B cell (primary cell): Measurements from ENCODE around the gene KPNA1. TPM values are rescaled to one million over a fixed set of nuclear protein-coding genes. Genes with fewer than 3 reads are reported as not detected.

Experiments
- ATAC-seq: fragments of 200-7000 bp; cut with Tn5 transposase; one replicate; pipeline ENCODE4 v1.10.0; 2021; ENCODE audit warnings: low read depth, mild to moderate bottlenecking, moderate number of reproducible peaks, moderate library complexity
- CTCF ChIA-PET: fragments of 350-600 bp; sonication (Branson Sonifier 250); formaldehyde crosslinking; loops from one replicate; lab custom pipeline; 2021; ENCODE audit warnings: antibody characterized with exemption, inconsistent platforms; lab: Charles Lee
- POLR2A ChIA-PET: fragments of 350-600 bp; sonication (Branson Sonifier 250); formaldehyde crosslinking; loops from one replicate; lab custom pipeline; 2021; ENCODE audit warnings: antibody characterized with exemption; lab: Charles Lee
- DNase-seq: peaks from one replicate; pipeline ENCODE4 v3.0.0; 2013
- H2AFZ ChIP-seq: 2 replicates; pipeline ENCODE4 v1.6.1; 2012; ENCODE audit warnings: mild to moderate bottlenecking, low read depth, low read length; ENCODE audit not compliant: insufficient read depth, poor library complexity, severe bottlenecking
- H3K27ac ChIP-seq, 2 donors: 1 replicate in 1 of 2; 2 replicates in 1 of 2; pipeline ENCODE4 v1.5.1; 2012 to 2013; ENCODE audit warnings: low read length in 2 of 2, mild to moderate bottlenecking in 2 of 2, moderate library complexity in 1 of 2
- H3K27me3 ChIP-seq, 4 experiments: fragments of 200-600 bp in 1 of 4; sonication (generic) in 1 of 4; replicated peaks in 1 of 4; 1 replicate in 2 of 4; 2 replicates in 2 of 4; pipeline versions ENCODE4 v1.6.1 to v1.7.0; 2013 to 2016; ENCODE audit warnings: low read length in 3 of 4, mild to moderate bottlenecking in 2 of 4, mixed read lengths in 1 of 4, moderate library complexity in 1 of 4; ENCODE audit not compliant: insufficient read depth in 4 of 4, control insufficient read depth in 3 of 4; ENCODE audit errors: control extremely low read depth in 1 of 4
- H3K36me3 ChIP-seq, 2 experiments: replicated peaks in 1 of 2; 1 replicate in 1 of 2; 2 replicates in 1 of 2; pipeline versions ENCODE4 v1.6.1 to v1.7.1; 2013; ENCODE audit warnings: low read length in 1 of 2; ENCODE audit not compliant: insufficient read depth in 2 of 2, control insufficient read depth in 1 of 2; ENCODE audit errors: control extremely low read depth in 1 of 2, extremely low read depth in 1 of 2
- H3K4me1 ChIP-seq, 2 donors: fragments of 200-600 bp in 1 of 2; sonication (generic) in 1 of 2; 1 replicate in 1 of 2; 2 replicates in 1 of 2; pipeline versions ENCODE4 v1.5.1 to v1.6.1; 2013 to 2017; ENCODE audit warnings: low read length in 2 of 2; ENCODE audit not compliant: control insufficient read depth in 2 of 2, insufficient read depth in 2 of 2
- H3K4me2 ChIP-seq: replicated peaks from 2 replicates; pipeline ENCODE3; 2012; ENCODE audit warnings: mild to moderate bottlenecking, low read depth, low read length; ENCODE audit not compliant: poor library complexity, severe bottlenecking
- H3K4me3 ChIP-seq, 5 experiments: fragments of 200-600 bp in 1 of 5; sonication (generic) in 1 of 5; 1 replicate in 3 of 5; 2 replicates in 2 of 5; pipeline versions ENCODE4 v1.5.1 to v1.7.0; 2011 to 2016; ENCODE audit warnings: low read length in 4 of 5, mild to moderate bottlenecking in 4 of 5, low read depth in 2 of 5, control low read depth in 1 of 5, moderate library complexity in 1 of 5; ENCODE audit not compliant: insufficient read depth in 1 of 5; ENCODE audit errors: control extremely low read depth in 1 of 5, extremely low read depth in 1 of 5
- H3K79me2 ChIP-seq: fragments of 200-600 bp; sonication (generic); one replicate; pipeline ENCODE4 v1.6.0; 2016; ENCODE audit warnings: low read length; ENCODE audit not compliant: control insufficient read depth, insufficient read depth
- H3K9ac ChIP-seq: fragments of 200-600 bp; sonication (generic); 2 replicates; pipeline ENCODE4 v1.6.1; 2017; ENCODE audit warnings: mild to moderate bottlenecking, low read length, moderate library complexity
- H3K9me3 ChIP-seq, 3 donors: one replicate each; pipeline versions ENCODE4 v1.6.1 to v1.7.1; 2013; ENCODE audit warnings: low read length in 2 of 3; ENCODE audit not compliant: control insufficient read depth in 2 of 3, insufficient read depth in 1 of 3; ENCODE audit errors: control extremely low read depth in 1 of 3
- H4K20me1 ChIP-seq: 2 replicates; pipeline ENCODE4 v1.6.0; 2012; ENCODE audit warnings: mild to moderate bottlenecking, low read length; ENCODE audit not compliant: insufficient read depth, control insufficient read depth, poor library complexity, severe bottlenecking
- H3K27ac Mint-ChIP-seq: one replicate; pipeline ENCODE4 v1.8.0; 2021; ENCODE audit warnings: mixed read lengths
- H3K27me3 Mint-ChIP-seq: one replicate; pipeline ENCODE4 v1.8.0; 2021; ENCODE audit warnings: mixed read lengths
- H3K4me1 Mint-ChIP-seq: one replicate; pipeline ENCODE4 v1.8.0; 2021; ENCODE audit warnings: mixed read lengths
- H3K4me3 Mint-ChIP-seq: one replicate; pipeline ENCODE4 v1.8.0; 2021; ENCODE audit warnings: mixed read lengths
- H3K9me3 Mint-ChIP-seq: one replicate; pipeline ENCODE4 v1.8.0; 2022; ENCODE audit warnings: mixed read lengths; ENCODE audit not compliant: insufficient read depth
- CTCF ChIP-seq: fragments of 200-600 bp; IDR thresholded peaks from one replicate; pipeline ENCODE4 v1.8.0; 2022; ENCODE audit warnings: antibody characterized with exemption, mild to moderate bottlenecking
- EZH2 ChIP-seq: IDR thresholded peaks from 2 replicates; pipeline ENCODE4 v1.6.1; 2012; ENCODE audit warnings: borderline replicate concordance, low read depth, mild to moderate bottlenecking, moderate library complexity, low read length; ENCODE audit not compliant: insufficient read depth, poor library complexity, severe bottlenecking
- WGBS: methylation state at CpG from one replicate; pipeline ENCODE4 v1.1.5; 2013; ENCODE audit warnings: missing lambda C conversion rate; ENCODE audit not compliant: insufficient coverage; 5-methylcytosine and 5-hydroxymethylcytosine counted together
- intact Hi-C: fragments of 100-400 bp; cut with micrococcal nuclease; formaldehyde crosslinking; loops from one replicate; pipeline ENCODE4 v1.10.0; 2022
- polyA plus RNA-seq: library from polyadenylated mRNA; depleted of rRNA; stranded (reverse); fragments of >200 nt; gene quantifications from 2 replicates; pipeline ENCODE4 v1.2.3, GENCODE V29; 2012
- total RNA-seq, 2 donors: library from RNA; stranded (reverse); fragments of 120-200 nt in 1 of 2; gene quantifications; 1 replicate in 1 of 2; 2 replicates in 1 of 2; pipeline versions ENCODE4 v1.2.3 to v1.2.4, GENCODE V29; 2013 to 2022

Gene KPNA1
- total and polyA plus RNA-seq, 2 donors (not counting 1 experiment from before 2014, with no cell fraction given), result 14.9 to 79.4 TPM

DNA sequence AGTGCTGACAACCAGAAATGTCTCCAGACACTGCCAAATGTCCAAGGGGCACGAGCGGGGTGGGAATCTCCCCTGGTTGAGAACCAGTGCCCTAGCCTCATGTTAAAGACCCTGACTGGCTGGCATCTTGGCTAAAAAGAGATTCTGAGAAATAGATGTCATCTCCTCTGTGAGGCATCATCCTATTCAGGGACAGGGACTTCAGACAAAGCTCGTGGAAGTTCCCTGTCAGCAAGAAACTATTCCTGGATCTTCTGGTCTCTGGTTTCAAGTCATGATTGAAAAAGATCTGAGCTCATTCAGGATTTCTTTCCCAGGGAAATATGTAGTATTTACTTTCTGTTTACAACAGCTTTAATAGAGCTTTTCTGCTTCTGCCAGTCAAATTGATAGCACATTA, 109.7 kb downstream of the KPNA1 start:
- Histone ChIP-seq H3K9me3 (no peaks in the 10 kb centered on the region), H2AFZ (no peak overlapping the region), H3K4me1 (peaks cover 14 to 18% of the 10 kb centered on the region in 2 donors), H3K4me3 (no peak overlapping the region), H3K27me3 (no peaks in the 10 kb centered on the region), H3K27ac (no peak overlapping the region), H3K4me2 (no peak overlapping the region), H4K20me1 (no peaks in the 10 kb centered on the region), H3K79me2 (peaks cover 2% of the 10 kb centered on the region), H3K9ac (no peak overlapping the region), H3K36me3 (peaks cover 0 to 36% of the 10 kb centered on the region in 2 experiments)
- Mint-ChIP-seq H3K27ac (no peak overlapping the region), H3K4me3 (no peak overlapping the region), H3K27me3 (no peaks in the 10 kb centered on the region), H3K4me1 (peaks cover 16% of the 10 kb centered on the region), H3K9me3 (no peaks in the 10 kb centered on the region)
- ChIA-PET CTCF (interaction anchor here (1.1 kb wide), 1 partner anchor 21 kb away, joined by 4 read pairs; the partner anchor contains the start of gene FAM162A), POLR2A (no interaction called here)
- ATAC-seq (no peak), DNase-seq (no peak)
- intact Hi-C loops, result no loop called here
- TF ChIP-seq EZH2 (no peak), CTCF (no peak)
- WGBS, result 97% methylated on average over 3 of the region's 3 CpGs

GRCh38 chr3:122403489-122403888, 111.2 kb downstream of the KPNA1 start:
- no peaks in the 10 kb centered on the region for H4K20me1 ChIP-seq
- ATAC-seq, result no peak
- POLR2A ChIA-PET, result no interaction called here
- CTCF ChIA-PET, result no interaction called here
- no peaks in the 10 kb centered on the region for H3K27me3 Mint-ChIP-seq
- peaks cover 0 to 3% of the 10 kb centered on the region in 2 donors for H3K4me1 ChIP-seq
- H3K9ac ChIP-seq, result no peak overlapping the region
- H3K79me2 ChIP-seq, result peaks cover 3% of the 10 kb centered on the region
- H3K4me2 ChIP-seq, result no peak overlapping the region
- TF ChIP-seq CTCF (no peak), EZH2 (no peak)
- no peaks in the 10 kb centered on the region for H3K27me3 ChIP-seq
- H3K4me1 Mint-ChIP-seq, result peaks cover 3% of the 10 kb centered on the region
- no peak overlapping the region for H3K27ac ChIP-seq
- no peaks in the 10 kb centered on the region for H3K9me3 ChIP-seq
- peaks cover 0 to 36% of the 10 kb centered on the region in 2 experiments for H3K36me3 ChIP-seq
- intact Hi-C loops, result no loop called here
- H3K4me3 ChIP-seq, result no peak overlapping the region
- H3K4me3 Mint-ChIP-seq, result no peak overlapping the region
- H3K27ac Mint-ChIP-seq, result no peak overlapping the region
- no peaks in the 10 kb centered on the region for H3K9me3 Mint-ChIP-seq
- 95% methylated on average over 5 of the region's 6 CpGs for WGBS
- no peak overlapping the region for H2AFZ ChIP-seq
- DNase-seq, result no peak
